Heart right ventricle (tissue), 16 donors: ENCODE data around the gene CHRM2. TPM values are rescaled to one million over a fixed set of nuclear protein-coding genes. Genes with fewer than 3 reads are reported as not detected.
A peak's percentile ranks its signal among the peaks of the same experiment; 100 is the strongest.

Source experiments
- ATAC-seq, 8 donors: fragments of 200-7000 bp; cut with Tn5 transposase; one replicate each; pipeline ENCODE4 v1.9.1; 2020; ENCODE audit warnings: mild to moderate bottlenecking in 8 of 8, moderate library complexity in 8 of 8, moderate number of reproducible peaks in 1 of 8
- DNase-seq, 2 donors: peaks; one replicate each; pipeline ENCODE4 v3.0.0-alpha.2; 2020
- H3K27ac ChIP-seq, 10 donors: fragments of 200-600 bp; sonication (generic) in 2 of 10; one replicate each; pipeline versions ENCODE4 v1.5.0 to v1.8.0; 2020 to 2022; ENCODE audit warnings: mild to moderate bottlenecking in 3 of 10
- H3K27me3 ChIP-seq, 7 donors: fragments of 200-600 bp; one replicate each; pipeline ENCODE4 v1.8.0; 2021 to 2022; ENCODE audit warnings: mild to moderate bottlenecking in 2 of 7
- H3K36me3 ChIP-seq, 9 donors: fragments of 200-600 bp; sonication (generic) in 1 of 9; one replicate each; pipeline versions ENCODE4 v1.5.0 to v1.8.0; 2020 to 2022; ENCODE audit warnings: mild to moderate bottlenecking in 2 of 9
- H3K4me1 ChIP-seq, 9 donors: fragments of 200-600 bp; sonication (generic) in 1 of 9; one replicate each; pipeline versions ENCODE4 v1.5.0 to v1.8.0; 2020 to 2022; ENCODE audit warnings: mild to moderate bottlenecking in 4 of 9
- H3K4me3 ChIP-seq, 10 donors: fragments of 200-600 bp; sonication (generic) in 2 of 10; one replicate each; pipeline versions ENCODE4 v1.5.0 to v1.8.0; 2020 to 2022; ENCODE audit warnings: mild to moderate bottlenecking in 7 of 10, moderate library complexity in 2 of 10
- H3K9me3 ChIP-seq, 11 donors: fragments of 200-600 bp in 10 of 11; sonication (generic) in 2 of 11; one replicate each; pipeline versions ENCODE4 v1.5.0 to v1.8.0; 2013 to 2022; ENCODE audit warnings: mild to moderate bottlenecking in 2 of 11, control low read depth in 1 of 11, moderate library complexity in 1 of 11
- CTCF ChIP-seq, 9 donors: fragments of 200-600 bp; sonication (generic) in 2 of 9; IDR thresholded peaks; one replicate each; pipeline versions ENCODE4 v1.5.0 to v1.8.0; 2021 to 2022; ENCODE audit warnings: antibody characterized with exemption in 9 of 9, mild to moderate bottlenecking in 5 of 9, moderate library complexity in 1 of 9
- WGBS, 2 donors: extraction: QIAGEN DNeasy Blood & Tissue Kit; methylation state at CpG; one replicate each; pipeline ENCODE4 v1.1.7; 2013; ENCODE audit warnings: inconsistent platforms in 1 of 2; 5-methylcytosine and 5-hydroxymethylcytosine counted together
- intact Hi-C, 10 donors: fragments of 100-400 bp; cut with DNase I; formaldehyde crosslinking; loops; one replicate each; pipeline versions ENCODE4 v1.11.1 to v1.14.2; 2022
- polyA plus RNA-seq, 2 donors: library from polyadenylated mRNA; stranded (reverse); fragments of 200-250 nt; gene quantifications; one replicate each; pipeline ENCODE4 v1.2.3, GENCODE V29; 2013
- total RNA-seq, 10 donors: library from RNA; stranded (reverse); fragmentation: NEBNext Ultra II Directional in 3 of 10; extraction: Animal tissue kit (Norgen Biotek cat#: 25700) in 3 of 10; gene quantifications; one replicate each; pipeline versions ENCODE4 v1.2.1 to v1.2.4, GENCODE V29; 2021 to 2023
- donor health status: Arrhythmogenic right ventricular cardiomyopathy.
- donor health status: ischemic (EF 13 %, LVEDD 7.1; RV severe dilation, severe dysfunction).
- donor health status: healthy with polysubstance abuse.
- donor health status: DM: no; HTN: yes; CAD: no.
- donor health status: DM: no; HTN: no; CAD: no.
- donor health status: ischemic (EF 25% LVEDD 6.9; RV normal size, moderate dysfunction).
- donor health status: ischemic (EF 25% LVEDD 5.7; RV mildly dilated, moderate dysfunction).
- donor health status: healthy.
- donor health status: DM: yes; HTN: yes; CAD: no.
- donor health status: Ischemic cardiomyopathy.
- donor health status: ischemic (EF 35%, LVEDD 5.7; RV mildly dilated, moderate dysfunction).
- donor health status: nonischemic (EF 11% LVEDD 7.7; RV severe dilation, severe dysfunction).
- donor health status: DM: yes; HTN: yes; CAD: no.
- donor health status: PGD.
- donor health status: ischemic (EF 29% LVEDD 5.4; RV normal size, mild dysfunction).
- donor health status: nonischemic (EF 23%, LVEDD 6.1; RV moderate dilation, normal function).

Gene CHRM2
- total and polyA plus RNA-seq, 12 donors, result 11.7 to 108 (median 69.7) TPM

GRCh38 chr7:136890399-136890798, 21.9 kb downstream of the CHRM2 start:
- no peaks in the 10 kb centered on the region for H3K27me3 ChIP-seq
- H3K4me3 ChIP-seq, result no peak overlapping the region
- no peaks in the 10 kb centered on the region for H3K9me3 ChIP-seq
- H3K4me1 ChIP-seq, result peaks cover 0 to 20% (median 4%) of the 10 kb centered on the region in 9 donors
- 48 to 51% methylated on average over 3 of the region's 3 CpGs for WGBS, 2 donors
- peaks cover 0 to 17% (median 0%) of the 10 kb centered on the region in 9 donors for H3K36me3 ChIP-seq
- DNase-seq (no peak), ATAC-seq (peak in 1 of 8 donors; percentile 45)
- peak overlapping the region in 2 of 10 donors; percentile 3 to 33 for H3K27ac ChIP-seq
- intact Hi-C loops, result no loop called here
- TF ChIP-seq CTCF (IDR thresholded peaks at IDR 0.05), result no peak

- WGBS, 2 donors, result 18 to 31% methylated on average over 1 of the region's 1 CpG
- no peak for TF ChIP-seq CTCF (IDR thresholded peaks at IDR 0.05)
- Histone ChIP-seq H3K4me1 (peaks cover 0 to 23% (median 4%) of the 10 kb centered on the region in 9 donors), H3K9me3 (no peaks in the 10 kb centered on the region), H3K36me3 (peaks cover 0 to 17% (median 0%) of the 10 kb centered on the region in 9 donors), H3K27me3 (no peaks in the 10 kb centered on the region), H3K4me3 (no peak overlapping the region), H3K27ac (peak overlapping the region in 1 of 10 donors; percentile 14)
- no peak for ATAC-seq
- no peak for DNase-seq
- intact Hi-C loops, result no loop called here
These were observed 23.4 kb downstream of the CHRM2 start for GRCh38 chr7:136891850-136892249.

- Histone ChIP-seq H3K4me1 (peaks cover 0 to 32% (median 4%) of the 10 kb centered on the region in 9 donors), H3K36me3 (peaks cover 0 to 17% (median 0%) of the 10 kb centered on the region in 9 donors), H3K27ac (no peak overlapping the region), H3K9me3 (no peaks in the 10 kb centered on the region), H3K27me3 (no peaks in the 10 kb centered on the region), H3K4me3 (no peak overlapping the region)
- 88 to 95% methylated on average over 2 of the region's 2 CpGs for WGBS, 2 donors
- intact Hi-C loops, result no loop called here
- DNase-seq, result no peak
- no peak for ATAC-seq
- no peak for TF ChIP-seq CTCF (IDR thresholded peaks at IDR 0.05)
These were observed 26.3 kb downstream of the CHRM2 start for GRCh38 chr7:136894789-136895188.

DNA sequence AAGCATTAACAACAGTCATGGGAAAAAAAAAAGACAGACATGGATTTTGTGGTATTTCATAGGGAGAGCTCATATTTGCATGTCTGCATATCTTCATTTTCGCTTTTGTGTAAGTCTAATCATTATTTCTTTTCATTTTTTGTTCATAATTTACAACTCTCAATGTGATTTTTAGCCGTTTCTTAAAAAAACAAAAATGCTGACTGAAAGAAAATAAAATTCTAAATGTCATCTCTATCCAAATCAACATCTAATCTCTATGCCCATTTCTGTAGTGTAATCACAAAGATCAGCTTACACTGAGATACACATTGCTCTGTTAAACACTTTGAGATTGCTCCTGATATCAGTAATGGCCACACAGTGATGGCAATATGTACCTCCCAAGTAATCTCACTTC, 29.2 kb downstream of the CHRM2 start:
- 40 to 74% methylated on average over 2 of the region's 2 CpGs for WGBS, 2 donors
- Histone ChIP-seq H3K27ac (peak overlapping the region in 1 of 10 donors; percentile 4), H3K36me3 (peaks cover 0 to 13% (median 0%) of the 10 kb centered on the region in 9 donors), H3K4me1 (peaks cover 0 to 22% (median 0%) of the 10 kb centered on the region in 9 donors), H3K4me3 (no peak overlapping the region), H3K27me3 (no peaks in the 10 kb centered on the region), H3K9me3 (no peaks in the 10 kb centered on the region)
- ATAC-seq, result no peak
- no peak for DNase-seq
- no peak for TF ChIP-seq CTCF (IDR thresholded peaks at IDR 0.05)
- intact Hi-C loops, result no loop called here
